Measurements from ENCODE around the gene PCCA.

The PCCA gene

GRCh38 chr13:100433475-100433874 lies 344.6 kb downstream of the PCCA start:
- no peak for DNase-seq (ENCODE audit: low read depth)
- H3K9me3 ChIP-seq (ENCODE audit: control insufficient read depth, low read length) = no peaks in the 10 kb centered on the region
- peaks cover 6% of the 10 kb centered on the region for H3K4me1 ChIP-seq (ENCODE audit: control insufficient read depth, insufficient read depth, low read length)
- H3K27me3 ChIP-seq (replicated peaks; ENCODE audit: control insufficient read depth, insufficient read depth, low read length) = no peaks in the 10 kb centered on the region
- H3K36me3 ChIP-seq (ENCODE audit: control insufficient read depth, insufficient read depth, low read length, severe bottlenecking) = peaks cover 10% of the 10 kb centered on the region
- no peak overlapping the region for H3K4me3 ChIP-seq (ENCODE audit: low read length)
- H3K9ac ChIP-seq (ENCODE audit: low read length) = no peak overlapping the region

DNA sequence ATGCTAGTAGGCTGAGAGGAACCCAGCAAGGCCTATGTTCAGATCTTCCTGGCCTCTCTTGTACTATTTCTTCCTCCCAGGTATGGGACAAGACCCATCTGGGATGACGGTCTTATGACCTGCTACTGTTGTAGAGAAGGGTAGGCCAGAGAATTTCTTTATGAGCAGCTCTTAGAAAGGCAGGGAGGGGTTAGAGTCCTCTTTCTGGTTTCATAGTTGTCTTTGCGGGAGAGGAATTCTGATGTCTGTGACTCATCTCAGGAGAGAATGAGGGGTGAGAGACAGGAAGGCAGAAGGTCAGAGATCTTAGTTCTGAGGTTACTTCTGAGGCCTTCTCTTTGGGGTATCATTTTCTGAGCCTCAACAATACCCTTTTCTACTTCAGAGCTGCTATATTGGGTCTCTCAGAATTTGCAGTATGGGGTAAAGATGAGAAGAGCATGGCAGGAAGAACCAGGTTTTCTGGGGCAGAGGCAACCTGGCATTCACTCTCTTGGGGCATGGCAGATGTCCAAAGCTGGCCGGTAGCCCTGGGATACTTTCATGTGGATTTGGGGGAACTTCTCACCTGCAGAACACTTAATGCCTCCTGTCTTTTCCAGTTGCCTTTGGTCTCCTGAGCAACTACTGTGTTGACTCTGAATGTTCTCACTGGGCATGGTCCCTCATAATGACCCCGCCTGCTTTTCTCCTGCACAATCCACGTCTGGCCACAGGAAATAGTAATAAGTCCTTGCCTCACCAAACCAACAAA lies 345.3 kb downstream of the PCCA start:
- no peak overlapping the region for H3K9ac ChIP-seq (ENCODE audit: low read length)
- H3K27me3 ChIP-seq (replicated peaks; ENCODE audit: control insufficient read depth, insufficient read depth, low read length) = no peaks in the 10 kb centered on the region
- peak; percentile 50 for DNase-seq (ENCODE audit: low read depth)
- peaks cover 6% of the 10 kb centered on the region for H3K4me1 ChIP-seq (ENCODE audit: control insufficient read depth, insufficient read depth, low read length)
- H3K4me3 ChIP-seq (ENCODE audit: low read length) = no peak overlapping the region
- H3K9me3 ChIP-seq (ENCODE audit: control insufficient read depth, low read length) = no peaks in the 10 kb centered on the region
- peaks cover 13% of the 10 kb centered on the region for H3K36me3 ChIP-seq (ENCODE audit: control insufficient read depth, insufficient read depth, low read length, severe bottlenecking)

- H3K4me1 ChIP-seq (ENCODE audit: control insufficient read depth, insufficient read depth, low read length) = peaks cover 12% of the 10 kb centered on the region
- no peak for DNase-seq (ENCODE audit: low read depth)
- H3K36me3 ChIP-seq (ENCODE audit: control insufficient read depth, insufficient read depth, low read length, severe bottlenecking) = peaks cover 5% of the 10 kb centered on the region
- no peak overlapping the region for H3K9ac ChIP-seq (ENCODE audit: low read length)
- no peak overlapping the region for H3K4me3 ChIP-seq (ENCODE audit: low read length)
- H3K9me3 ChIP-seq (ENCODE audit: control insufficient read depth, low read length) = no peaks in the 10 kb centered on the region
- no peaks in the 10 kb centered on the region for H3K27me3 ChIP-seq (replicated peaks; ENCODE audit: control insufficient read depth, insufficient read depth, low read length)
Measured at GRCh38 chr13:100436099-100436498, 347.2 kb downstream of the PCCA start.

GRCh38 chr13:100438059-100438788 lies 349.3 kb downstream of the PCCA start:
- Histone ChIP-seq H3K9me3 (ENCODE audit: control insufficient read depth, low read length) (no peaks in the 10 kb centered on the region), H3K4me3 (ENCODE audit: low read length) (no peak overlapping the region), H3K27me3 (replicated peaks; ENCODE audit: control insufficient read depth, insufficient read depth, low read length) (no peaks in the 10 kb centered on the region), H3K36me3 (ENCODE audit: control insufficient read depth, insufficient read depth, low read length, severe bottlenecking) (peaks cover 5% of the 10 kb centered on the region), H3K9ac (ENCODE audit: low read length) (no peak overlapping the region), H3K4me1 (ENCODE audit: control insufficient read depth, insufficient read depth, low read length) (peaks cover 16% of the 10 kb centered on the region)
- DNase-seq (ENCODE audit: low read depth) = no peak

- no peak overlapping the region for H3K4me3 ChIP-seq (ENCODE audit: low read length)
- no peaks in the 10 kb centered on the region for H3K27me3 ChIP-seq (replicated peaks; ENCODE audit: control insufficient read depth, insufficient read depth, low read length)
- DNase-seq (ENCODE audit: low read depth) = no peak
- peaks cover 10% of the 10 kb centered on the region for H3K4me1 ChIP-seq (ENCODE audit: control insufficient read depth, insufficient read depth, low read length)
- H3K9me3 ChIP-seq (ENCODE audit: control insufficient read depth, low read length) = no peaks in the 10 kb centered on the region
- peaks cover 5% of the 10 kb centered on the region for H3K36me3 ChIP-seq (ENCODE audit: control insufficient read depth, insufficient read depth, low read length, severe bottlenecking)
- no peak overlapping the region for H3K9ac ChIP-seq (ENCODE audit: low read length)
Measured at GRCh38 chr13:100439247-100439970, 350.5 kb downstream of the PCCA start.

GRCh38 chr13:100440751-100441425 lies 352.0 kb downstream of the PCCA start:
- H3K9me3 ChIP-seq (ENCODE audit: control insufficient read depth, low read length) = no peaks in the 10 kb centered on the region
- H3K36me3 ChIP-seq (ENCODE audit: control insufficient read depth, insufficient read depth, low read length, severe bottlenecking) = peaks cover 5% of the 10 kb centered on the region
- peak overlapping the region; percentile 9 for H3K4me3 ChIP-seq (ENCODE audit: low read length)
- H3K27me3 ChIP-seq (replicated peaks; ENCODE audit: control insufficient read depth, insufficient read depth, low read length) = no peaks in the 10 kb centered on the region
- H3K4me1 ChIP-seq (ENCODE audit: control insufficient read depth, insufficient read depth, low read length) = peaks cover 10% of the 10 kb centered on the region
- no peak overlapping the region for H3K9ac ChIP-seq (ENCODE audit: low read length)
- peak; percentile 59 for DNase-seq (ENCODE audit: low read depth)

- Histone ChIP-seq H3K4me3 (ENCODE audit: low read length) (no peak overlapping the region), H3K4me1 (ENCODE audit: control insufficient read depth, insufficient read depth, low read length) (peaks cover 10% of the 10 kb centered on the region), H3K9me3 (ENCODE audit: control insufficient read depth, low read length) (no peaks in the 10 kb centered on the region), H3K36me3 (ENCODE audit: control insufficient read depth, insufficient read depth, low read length, severe bottlenecking) (peaks cover 8% of the 10 kb centered on the region), H3K9ac (ENCODE audit: low read length) (no peak overlapping the region), H3K27me3 (replicated peaks; ENCODE audit: control insufficient read depth, insufficient read depth, low read length) (no peaks in the 10 kb centered on the region)
- no peak for DNase-seq (ENCODE audit: low read depth)
Measured at GRCh38 chr13:100442095-100442832, 353.4 kb downstream of the PCCA start.

DNA sequence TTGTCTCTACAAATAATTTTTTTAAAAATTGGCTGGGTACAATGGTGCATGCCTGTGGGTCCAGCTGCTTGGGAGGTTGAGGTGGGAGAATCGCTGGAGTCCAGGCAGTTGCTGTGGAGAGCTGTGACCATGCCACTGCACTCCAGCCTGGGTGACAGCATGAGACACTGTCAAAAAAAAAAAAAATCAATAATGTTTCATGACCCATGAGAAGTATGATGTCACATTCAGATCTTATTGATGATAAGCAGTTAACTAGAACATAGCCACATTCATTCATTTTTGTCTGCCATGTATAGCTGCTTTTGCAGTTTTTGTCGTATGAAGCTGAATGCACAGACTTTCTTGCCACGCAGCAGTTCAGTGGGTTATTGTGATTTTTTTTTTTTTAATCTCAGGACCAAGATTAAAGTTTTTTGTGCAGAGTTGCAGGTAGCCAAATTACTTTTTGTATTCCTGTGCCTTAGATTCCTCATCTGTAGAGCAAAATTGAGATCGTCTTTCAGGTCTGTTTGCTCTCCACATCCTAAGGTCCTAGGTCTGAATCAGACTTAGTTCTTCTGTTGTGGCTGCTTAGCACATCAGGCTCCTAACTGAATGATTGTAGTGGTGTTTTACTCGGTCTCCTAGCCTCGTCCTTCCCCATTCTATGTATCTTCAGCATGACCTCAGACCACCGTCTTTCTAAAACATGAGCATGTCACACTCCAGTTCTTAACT lies 354.5 kb downstream of the PCCA start:
- Histone ChIP-seq H3K4me3 (ENCODE audit: low read length) (no peak overlapping the region), H3K9ac (ENCODE audit: low read length) (no peak overlapping the region), H3K9me3 (ENCODE audit: control insufficient read depth, low read length) (no peaks in the 10 kb centered on the region), H3K4me1 (ENCODE audit: control insufficient read depth, insufficient read depth, low read length) (peaks cover 10% of the 10 kb centered on the region), H3K27me3 (replicated peaks; ENCODE audit: control insufficient read depth, insufficient read depth, low read length) (no peaks in the 10 kb centered on the region), H3K36me3 (ENCODE audit: control insufficient read depth, insufficient read depth, low read length, severe bottlenecking) (peaks cover 6% of the 10 kb centered on the region)
- no peak for DNase-seq (ENCODE audit: low read depth)

GRCh38 chr13:100443998-100444328 lies 355.1 kb downstream of the PCCA start:
- H3K4me3 ChIP-seq (ENCODE audit: low read length) = no peak overlapping the region

DNA sequence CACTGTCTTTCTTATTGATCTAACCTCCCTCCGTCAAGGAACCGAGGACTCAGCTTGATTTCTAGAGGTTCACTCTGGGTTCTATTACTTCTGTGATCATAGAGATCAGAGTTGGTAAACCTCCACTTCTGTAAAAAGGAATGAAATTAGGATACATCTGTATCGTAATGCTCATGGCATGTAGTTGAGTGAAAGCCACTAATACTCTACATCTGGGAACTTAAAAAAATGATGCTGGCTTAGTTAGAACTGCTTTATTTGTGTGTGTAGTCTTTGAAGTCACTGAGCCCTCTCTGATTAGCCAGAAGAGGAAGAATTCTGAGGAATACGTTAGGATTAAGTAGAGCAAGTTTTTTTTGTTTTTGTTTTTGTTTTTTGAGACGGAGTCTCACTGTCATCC lies 358.9 kb downstream of the PCCA start:
- no peaks in the 10 kb centered on the region for H3K4me1 ChIP-seq (ENCODE audit: control insufficient read depth, insufficient read depth, low read length)
- DNase-seq (ENCODE audit: low read depth) = no peak
- no peaks in the 10 kb centered on the region for H3K9me3 ChIP-seq (ENCODE audit: control insufficient read depth, low read length)
- H3K36me3 ChIP-seq (ENCODE audit: control insufficient read depth, insufficient read depth, low read length, severe bottlenecking) = peaks cover 12% of the 10 kb centered on the region
- H3K4me3 ChIP-seq (ENCODE audit: low read length) = no peak overlapping the region
- H3K9ac ChIP-seq (ENCODE audit: low read length) = no peak overlapping the region
- H3K27me3 ChIP-seq (replicated peaks; ENCODE audit: control insufficient read depth, insufficient read depth, low read length) = no peaks in the 10 kb centered on the region

More at GRCh38 chr13:100443998-100444328, 355.1 kb downstream of the PCCA start:
- DNase-seq (ENCODE audit: low read depth) = no peak
- H3K27me3 ChIP-seq (replicated peaks; ENCODE audit: control insufficient read depth, insufficient read depth, low read length) = no peaks in the 10 kb centered on the region
- H3K9me3 ChIP-seq (ENCODE audit: control insufficient read depth, low read length) = no peaks in the 10 kb centered on the region
- peaks cover 10% of the 10 kb centered on the region for H3K4me1 ChIP-seq (ENCODE audit: control insufficient read depth, insufficient read depth, low read length)
- H3K9ac ChIP-seq (ENCODE audit: low read length) = no peak overlapping the region
- peaks cover 7% of the 10 kb centered on the region for H3K36me3 ChIP-seq (ENCODE audit: control insufficient read depth, insufficient read depth, low read length, severe bottlenecking)
